GM11168 (cell line): ENCODE data around the gene EFNA3.

Experiments used
- in situ Hi-C: fragments of 300-500 bp; cut with MboI; formaldehyde crosslinking; loops from one replicate; pipeline ENCODE4 v1.12.0; 2022; ENCODE audit warnings: low sequenced_read_pairs; ENCODE audit not compliant: unreplicated experiment

EFNA3 gene, protein sequence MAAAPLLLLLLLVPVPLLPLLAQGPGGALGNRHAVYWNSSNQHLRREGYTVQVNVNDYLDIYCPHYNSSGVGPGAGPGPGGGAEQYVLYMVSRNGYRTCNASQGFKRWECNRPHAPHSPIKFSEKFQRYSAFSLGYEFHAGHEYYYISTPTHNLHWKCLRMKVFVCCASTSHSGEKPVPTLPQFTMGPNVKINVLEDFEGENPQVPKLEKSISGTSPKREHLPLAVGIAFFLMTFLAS

DNA sequence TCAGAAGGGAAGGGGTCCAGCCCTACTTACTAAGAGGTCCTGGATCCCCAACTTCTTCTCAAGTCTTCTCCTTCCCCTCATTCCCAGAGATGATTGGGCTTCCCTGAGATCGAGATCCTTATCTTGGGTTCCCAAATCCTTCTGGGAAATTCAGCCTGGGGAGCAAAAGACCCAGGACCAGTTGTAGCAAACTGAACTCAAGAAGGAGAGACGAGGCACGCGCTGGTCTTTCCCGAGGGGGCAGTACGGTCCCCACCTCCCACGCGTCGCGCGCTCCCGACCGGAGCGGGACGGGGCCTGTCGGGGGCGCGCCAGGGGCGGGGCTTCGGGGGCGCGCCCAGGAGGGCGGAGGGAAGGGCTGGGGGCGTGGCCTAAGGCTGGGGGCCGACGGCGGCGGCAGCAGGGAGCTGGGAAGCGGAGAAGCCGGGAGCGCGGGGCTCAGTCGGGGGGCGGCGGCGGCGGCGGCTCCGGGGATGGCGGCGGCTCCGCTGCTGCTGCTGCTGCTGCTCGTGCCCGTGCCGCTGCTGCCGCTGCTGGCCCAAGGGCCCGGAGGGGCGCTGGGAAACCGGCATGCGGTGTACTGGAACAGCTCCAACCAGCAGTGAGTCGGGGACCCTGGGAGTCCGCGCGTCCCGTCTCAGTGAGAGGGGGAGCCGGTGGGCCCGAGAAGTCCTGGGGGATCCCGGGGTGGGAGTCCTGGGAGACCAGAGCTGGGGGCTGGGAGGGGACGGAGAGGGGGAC is at the start of gene EFNA3:
Gene EFNA3 (plus strand): TSS at position 369 of the 741 bp plus-strand sequence. CDS start 105 bp downstream, at position 474.
- in situ Hi-C loops: no loop called here

DNA sequence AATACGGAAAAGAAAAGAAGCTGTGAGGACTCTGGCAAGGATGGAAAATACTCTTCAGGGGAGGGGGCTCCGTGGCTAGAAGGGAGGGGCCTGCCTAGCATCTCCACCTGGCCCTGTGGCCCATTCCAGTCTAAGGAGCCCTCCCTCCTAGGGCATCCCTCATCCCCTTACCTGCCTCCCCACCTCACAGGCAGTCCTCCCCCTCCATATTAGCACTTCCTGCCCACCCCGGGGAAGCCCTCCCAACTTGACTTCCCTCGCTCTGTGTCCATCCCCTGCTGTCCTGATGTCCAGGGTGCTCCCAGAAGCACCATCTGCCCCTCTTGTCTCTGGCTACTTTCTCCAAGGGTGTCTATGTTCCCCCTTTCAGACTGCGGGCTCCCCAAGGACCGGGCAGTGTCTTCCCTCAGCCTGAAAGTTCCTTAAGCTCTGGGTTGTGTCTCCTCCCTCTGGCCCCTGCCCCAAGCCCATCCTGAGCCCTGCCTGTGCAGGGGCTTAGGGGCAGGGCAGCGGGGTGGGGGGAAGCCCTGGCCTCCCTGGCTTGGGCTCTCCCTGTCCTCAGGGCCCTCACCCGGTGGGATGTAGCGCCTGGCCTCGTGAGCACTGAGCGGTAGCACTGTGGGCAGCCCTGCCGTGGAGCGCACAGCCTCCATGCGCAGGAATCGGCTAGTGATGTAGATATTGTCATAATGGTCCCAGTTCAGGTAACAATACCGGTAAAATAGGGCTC is 49.0 kb upstream of the EFNA3 start:
- in situ Hi-C loops: no loop called here

DNA sequence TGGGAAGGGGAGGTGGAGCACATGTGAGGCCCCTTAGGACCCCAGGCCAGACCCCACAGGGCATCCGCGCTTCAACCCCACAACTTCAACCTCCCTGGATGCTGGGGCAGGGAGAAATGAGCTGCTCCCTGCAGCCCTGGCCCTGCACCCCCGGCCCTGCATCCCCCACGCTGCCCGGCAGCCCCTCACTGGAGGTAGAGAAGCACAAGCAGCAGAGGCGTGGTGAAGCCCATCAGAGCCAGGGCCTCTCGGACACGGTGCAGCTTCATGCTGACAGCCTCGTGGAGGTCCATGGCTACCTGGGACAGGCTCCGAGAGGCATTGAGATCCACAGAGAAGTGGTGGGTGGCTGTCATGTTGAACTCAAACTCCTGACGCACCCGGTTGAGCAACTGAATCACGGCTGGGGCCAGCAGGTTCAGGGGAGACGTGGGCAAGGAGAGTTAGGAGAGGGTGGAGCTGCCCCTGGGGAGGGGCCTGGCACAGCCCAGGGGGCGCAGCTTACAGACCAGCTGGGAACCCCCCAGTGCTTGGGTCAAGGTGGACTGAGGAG is 48.3 kb upstream of the EFNA3 start:
- in situ Hi-C loops: no loop called here

- in situ Hi-C loops: no loop called here
Measured at GRCh38 chr1:155030899-155031298, 47.7 kb upstream of the EFNA3 start.

- in situ Hi-C loops: no loop called here
Measured at GRCh38 chr1:155032886-155033285, 45.8 kb upstream of the EFNA3 start.

DNA sequence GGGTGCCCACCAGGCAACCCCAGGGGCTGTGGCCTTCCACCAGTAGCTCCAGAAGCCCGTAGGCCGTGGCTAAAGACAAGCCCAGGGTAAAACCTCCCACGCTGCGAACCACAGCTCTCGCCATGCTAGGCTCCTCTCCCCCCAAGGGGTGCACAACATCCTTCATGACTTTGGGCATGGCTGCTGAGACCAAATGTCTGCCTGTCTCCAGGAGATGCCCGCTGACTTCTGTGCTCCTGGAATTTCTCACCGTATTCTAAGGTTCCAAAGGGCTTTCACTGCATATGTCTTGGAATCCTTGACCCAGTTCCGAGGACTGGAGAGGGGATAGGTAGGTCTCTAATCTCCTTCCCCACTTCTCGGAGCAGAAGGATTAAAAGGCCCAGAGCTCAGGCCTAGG is 45.1 kb upstream of the EFNA3 start, which contains the start of the genes DCST1 and DCST2:
Gene DCST1 (plus strand): TSS at position 301 of the 400 bp plus-strand sequence. CDS start 213 bp downstream, outside the sequence.
Gene DCST2 (minus strand): TSS at position 258 of the 400 bp plus-strand sequence. CDS start 80 bp downstream, at position 178.
- in situ Hi-C loops: no loop called here

- in situ Hi-C loops: no loop called here
Measured at GRCh38 chr1:155034318-155035208, 44.1 kb upstream of the EFNA3 start.

- in situ Hi-C loops: no loop called here
Measured at GRCh38 chr1:155035936-155036335, 42.7 kb upstream of the EFNA3 start.

DNA sequence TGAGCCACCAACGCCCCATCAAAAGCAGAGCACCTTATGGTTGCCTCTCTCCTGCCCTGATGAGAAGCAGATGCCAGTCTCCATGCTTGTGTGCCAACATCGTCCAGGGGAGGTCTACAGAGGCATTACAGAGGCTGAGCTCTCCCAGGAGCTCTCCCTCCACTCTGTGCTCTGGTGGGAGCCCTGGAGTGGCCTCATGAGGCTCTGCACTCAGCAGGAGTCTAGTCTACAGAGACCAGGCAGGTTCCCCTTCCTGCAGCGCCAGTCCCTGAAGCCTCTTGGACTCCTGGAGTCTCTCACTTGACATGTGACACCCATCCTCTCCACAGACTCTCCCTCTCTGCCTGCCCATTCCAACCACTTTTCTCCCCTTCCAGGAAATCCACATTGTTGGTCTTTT is 41.6 kb upstream of the EFNA3 start:
- in situ Hi-C loops: no loop called here

DNA sequence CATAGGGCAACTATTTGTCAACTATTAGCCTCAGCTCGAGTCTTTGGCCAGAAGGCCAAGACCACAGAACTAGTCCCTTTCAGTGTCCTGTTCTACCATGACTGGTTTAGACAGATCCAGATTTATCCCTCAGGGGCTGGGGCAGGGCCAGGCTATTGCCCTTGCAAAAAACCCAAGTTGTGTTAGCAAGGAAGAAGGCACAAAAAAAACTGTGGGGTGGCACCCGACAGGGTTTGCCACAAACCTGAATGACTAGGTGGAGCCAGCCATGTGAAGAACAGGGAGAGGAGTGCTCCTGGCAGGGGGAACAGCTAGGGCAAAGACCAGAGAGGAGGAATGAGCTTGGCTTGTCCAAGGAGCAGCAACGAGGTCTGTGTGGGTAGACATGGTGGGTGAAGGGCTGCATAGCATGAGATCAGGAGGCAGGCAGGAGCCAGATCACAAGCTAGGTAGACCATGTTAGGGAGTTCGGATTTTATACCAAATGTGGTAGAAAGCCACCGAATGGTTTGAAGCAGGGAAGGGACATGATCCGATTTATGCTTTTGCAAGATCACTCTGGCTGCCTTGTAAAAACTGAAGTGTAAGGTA is 40.7 kb upstream of the EFNA3 start:
- in situ Hi-C loops: no loop called here

- in situ Hi-C loops: no loop called here
Measured at GRCh38 chr1:155038602-155039307, 39.9 kb upstream of the EFNA3 start.

DNA sequence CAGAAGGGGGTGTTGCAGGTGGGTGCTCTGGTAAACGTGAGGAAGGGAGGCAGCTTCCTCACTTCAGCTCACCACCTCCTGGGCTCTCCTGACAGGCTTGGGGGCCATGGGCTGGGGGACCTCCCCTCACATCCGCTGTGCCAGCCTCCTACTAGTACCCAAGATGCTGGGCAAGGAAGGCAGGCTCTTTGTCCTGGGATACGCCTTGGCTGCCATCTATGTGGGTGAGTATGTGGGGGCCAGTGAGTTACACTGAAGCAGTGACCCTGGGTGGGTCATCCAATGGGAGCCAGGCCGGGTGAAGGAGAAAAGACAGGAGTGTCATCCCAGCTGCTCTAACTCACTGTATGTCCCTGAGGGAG is 39.3 kb upstream of the EFNA3 start:
- in situ Hi-C loops: no loop called here

DNA sequence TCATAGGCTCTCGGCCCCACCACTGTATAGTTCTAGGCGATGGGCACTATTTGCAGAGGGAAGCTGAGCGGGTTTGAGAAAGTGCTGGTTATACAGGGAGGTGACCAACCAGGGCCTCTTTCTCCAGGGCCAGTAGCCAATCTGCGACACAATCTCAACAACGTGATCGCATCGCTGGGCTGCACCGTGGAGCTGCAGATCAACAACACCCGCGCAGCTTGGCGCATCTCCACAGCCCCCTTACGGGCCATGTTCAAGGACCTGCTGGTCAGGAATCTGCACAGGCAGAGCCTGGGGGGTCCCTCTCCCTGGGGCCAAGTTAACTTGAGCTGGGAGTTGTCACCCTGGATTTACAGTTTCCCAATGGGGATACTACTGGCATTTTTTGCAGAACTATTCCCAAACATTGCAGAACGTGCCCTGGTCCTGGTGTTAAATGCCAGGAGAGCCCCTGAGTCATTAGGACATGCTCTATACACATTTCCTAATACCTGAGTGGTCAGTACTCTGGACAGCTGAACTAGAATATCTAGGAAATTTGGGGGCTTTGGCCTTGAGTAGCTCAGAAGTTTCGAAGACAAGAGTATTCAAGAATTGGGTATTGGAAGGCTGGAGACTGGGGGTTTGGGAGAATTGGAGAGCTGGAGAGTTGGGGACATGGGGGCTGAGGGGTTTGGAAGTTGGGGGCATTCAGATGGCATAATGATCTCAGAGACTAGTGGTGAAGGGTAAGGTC is 38.1 kb upstream of the EFNA3 start:
- in situ Hi-C loops: no loop called here

DNA sequence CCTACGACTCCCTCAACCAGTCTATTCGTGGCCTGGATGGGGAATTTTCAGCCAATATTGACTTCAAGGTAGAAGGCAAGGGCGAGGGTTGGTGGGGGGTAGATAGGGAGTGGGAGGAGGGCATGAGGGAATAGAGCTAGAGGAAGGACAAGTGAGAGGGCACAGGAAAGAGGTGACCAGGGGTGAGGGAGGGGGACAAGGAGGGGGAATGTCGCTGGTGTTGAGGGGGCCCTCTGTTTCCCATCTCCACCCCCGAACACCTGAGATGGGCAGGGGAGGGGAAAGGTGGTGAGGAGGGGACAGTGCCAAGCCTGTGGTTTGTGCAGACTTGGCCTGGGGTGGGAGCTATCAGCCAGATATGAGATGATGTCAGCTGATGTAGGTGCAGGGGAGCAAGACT is 35.8 kb upstream of the EFNA3 start:
- in situ Hi-C loops: no loop called here

GRCh38 chr1:155043301-155043702 is 35.3 kb upstream of the EFNA3 start:
- in situ Hi-C loops: no loop called here

DNA sequence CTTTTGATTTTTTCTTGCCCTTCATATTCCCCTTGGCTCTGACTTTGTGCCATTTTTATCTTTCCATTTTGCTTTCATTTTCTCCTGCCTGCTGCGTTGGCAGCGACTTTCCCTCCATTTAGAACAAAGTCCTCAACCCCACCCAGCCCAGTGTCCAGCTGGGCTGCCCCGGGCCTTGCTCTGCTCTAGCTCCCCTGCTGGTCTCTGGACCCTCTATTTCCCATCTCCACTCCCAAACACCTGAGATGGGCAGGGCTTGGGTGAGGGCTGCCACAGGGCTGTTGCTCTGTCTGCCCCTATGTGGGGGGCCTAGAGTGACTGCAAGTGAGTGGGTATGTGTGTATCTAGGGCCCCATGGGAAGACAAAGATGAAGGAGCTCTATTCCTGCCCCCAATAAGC is 34.8 kb upstream of the EFNA3 start:
- in situ Hi-C loops: no loop called here

DNA sequence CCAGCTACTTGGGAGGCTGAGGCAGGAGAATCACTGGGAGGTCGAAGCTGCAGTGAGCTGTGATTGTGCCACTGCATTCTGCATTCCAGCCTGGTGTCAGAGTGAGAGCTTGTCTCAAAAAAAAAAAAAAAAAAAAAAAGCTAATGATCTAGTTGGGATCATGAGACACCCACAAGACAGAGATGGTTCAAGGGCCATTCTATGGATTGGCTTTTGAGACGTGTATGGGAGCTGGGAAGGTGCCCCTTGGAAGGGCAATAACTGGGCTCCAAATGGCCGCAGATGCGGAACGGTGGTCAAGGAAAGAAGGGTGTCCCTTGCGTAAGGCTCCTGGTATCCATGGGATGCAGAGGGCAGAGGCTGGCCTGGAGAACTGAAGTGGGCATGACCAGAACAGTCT is 34.3 kb upstream of the EFNA3 start:
- in situ Hi-C loops: no loop called here
